Measurements from ENCODE around the gene SLC11A1. TPM values are rescaled to one million over a fixed set of nuclear protein-coding genes. Genes with fewer than 3 reads are reported as not detected.

Gene SLC11A1
- total RNA-seq, 1 donor from 2014 or later = not detected

- Histone ChIP-seq H3K27me3 (ENCODE audit: insufficient read depth, low read length) (no peaks in the 10 kb centered on the region), H4K20me1 (ENCODE audit: insufficient read depth, low read length) (peaks cover 16% of the 10 kb centered on the region), H3K36me3 (ENCODE audit: insufficient read depth, low read length) (peaks cover 3% of the 10 kb centered on the region), H3K4me1 (ENCODE audit: insufficient read depth, low read length) (peaks cover 39% of the 10 kb centered on the region), H3K4me2 (ENCODE audit: low read length) (peak within 1 kb of the TSS; percentile 94), H3K9ac (ENCODE audit: low read length) (peak within 1 kb of the TSS; percentile 87), H3K27ac (ENCODE audit: low read depth, low read length) (peak within 1 kb of the TSS; percentile 65), H3K4me3 (ENCODE audit: insufficient read depth, low read depth, low read length) (peak within 1 kb of the TSS; percentile 73), H3K9me3 (ENCODE audit: insufficient read depth, low read depth, low read length) (no peaks in the 10 kb centered on the region), H2AFZ (ENCODE audit: low read depth, low read length) (peak within 1 kb of the TSS; percentile 84), H3K79me2 (ENCODE audit: insufficient read depth, low read length) (peaks cover 27% of the 10 kb centered on the region)
- Mint-ChIP-seq H3K4me1 (ENCODE audit: low read depth, unreplicated experiment) (peaks cover 11% of the 10 kb centered on the region), H3K9me3 (ENCODE audit: unreplicated experiment) (no peaks in the 10 kb centered on the region), H3K27ac (ENCODE audit: unreplicated experiment) (no peak within 1 kb of the TSS), H3K27me3 (ENCODE audit: low read depth, unreplicated experiment) (no peaks in the 10 kb centered on the region), H3K36me3 (ENCODE audit: low read depth, unreplicated experiment) (no peaks in the 10 kb centered on the region), H3K4me3 (ENCODE audit: unreplicated experiment) (peak within 1 kb of the TSS; percentile 92)
- DNase-seq (ENCODE audit: low read depth) (peak; percentile 89), FAIRE-seq (no peak)
- TF ChIP-seq EZH2 (IDR thresholded peaks at IDR 0.05; ENCODE audit: insufficient read depth, low read length) (no peak), CTCF (IDR thresholded peaks at IDR 0.05; ENCODE audit: insufficient read depth, low read depth, low read length) (no peak)
Observed at GRCh38 chr2:218399391-218400166, 17.5 kb downstream of the SLC11A1 start, which contains the start of gene CTDSP1. CTDSP1 (plus strand) TSS chr2:218399868; CDS start chr2:218400091, 223 bp downstream.

- H3K27ac Mint-ChIP-seq (ENCODE audit: unreplicated experiment) = no peak overlapping the region
- H3K4me1 Mint-ChIP-seq (ENCODE audit: low read depth, unreplicated experiment) = peaks cover 11% of the 10 kb centered on the region
- peak overlapping the region; percentile 73 for H3K4me3 ChIP-seq (ENCODE audit: insufficient read depth, low read depth, low read length)
- no peaks in the 10 kb centered on the region for H3K9me3 ChIP-seq (ENCODE audit: insufficient read depth, low read depth, low read length)
- no peak for DNase-seq (ENCODE audit: low read depth)
- H3K9ac ChIP-seq (ENCODE audit: low read length) = peak overlapping the region; percentile 86
- H3K36me3 Mint-ChIP-seq (ENCODE audit: low read depth, unreplicated experiment) = no peaks in the 10 kb centered on the region
- H3K4me1 ChIP-seq (ENCODE audit: insufficient read depth, low read length) = peaks cover 39% of the 10 kb centered on the region
- peaks cover 3% of the 10 kb centered on the region for H3K36me3 ChIP-seq (ENCODE audit: insufficient read depth, low read length)
- peak overlapping the region; percentile 65 for H3K27ac ChIP-seq (ENCODE audit: low read depth, low read length)
- H4K20me1 ChIP-seq (ENCODE audit: insufficient read depth, low read length) = peaks cover 16% of the 10 kb centered on the region
- H3K27me3 Mint-ChIP-seq (ENCODE audit: low read depth, unreplicated experiment) = no peaks in the 10 kb centered on the region
- peak overlapping the region; percentile 92 for H3K4me3 Mint-ChIP-seq (ENCODE audit: unreplicated experiment)
- peak overlapping the region; percentile 87 for H3K4me2 ChIP-seq (ENCODE audit: low read length)
- H3K9me3 Mint-ChIP-seq (ENCODE audit: unreplicated experiment) = no peaks in the 10 kb centered on the region
- H3K79me2 ChIP-seq (ENCODE audit: insufficient read depth, low read length) = peaks cover 27% of the 10 kb centered on the region
- TF ChIP-seq EZH2 (IDR thresholded peaks at IDR 0.05; ENCODE audit: insufficient read depth, low read length) = no peak
- TF ChIP-seq CTCF (IDR thresholded peaks at IDR 0.05; ENCODE audit: insufficient read depth, low read depth, low read length) = no peak
- no peaks in the 10 kb centered on the region for H3K27me3 ChIP-seq (ENCODE audit: insufficient read depth, low read length)
- no peak for FAIRE-seq
- H2AFZ ChIP-seq (ENCODE audit: low read depth, low read length) = peak overlapping the region; percentile 66
Observed at GRCh38 chr2:218400167-218400929, 18.3 kb downstream of the SLC11A1 start.

All from astrocyte (in vitro differentiated cells and primary cell).